Fibroblast of lung (primary cell): Measurements from ENCODE around the gene HMGXB4. TPM values are rescaled to one million over a fixed set of nuclear protein-coding genes. Genes with fewer than 3 reads are reported as not detected.

Source experiments
- DNase-seq, 2 donors: peaks; one replicate each; pipeline versions ENCODE4 v3.0.0 to v3.0.0-alpha.2; 2010; ENCODE audit warnings: low read depth in 2 of 2
- H2AFZ ChIP-seq: 2 replicates; pipeline ENCODE4 v1.5.1; 2012; ENCODE audit warnings: low read length, control low read depth, inconsistent platforms
- H3K27ac ChIP-seq: 2 replicates; pipeline ENCODE4 v1.5.1; 2011; ENCODE audit warnings: low read length, control low read depth; ENCODE audit not compliant: insufficient read depth
- H3K27me3 ChIP-seq: 2 replicates; pipeline ENCODE4 v1.5.1; 2011; ENCODE audit warnings: mild to moderate bottlenecking, low read length; ENCODE audit not compliant: control insufficient read depth, insufficient read depth
- H3K36me3 ChIP-seq: 2 replicates; pipeline ENCODE4 v1.5.1; 2011; ENCODE audit warnings: low read length; ENCODE audit not compliant: control insufficient read depth, insufficient read depth
- H3K4me1 ChIP-seq: 2 replicates; pipeline ENCODE4 v1.5.1; 2011; ENCODE audit warnings: low read length; ENCODE audit not compliant: control insufficient read depth, insufficient read depth; ENCODE audit errors: extremely low read depth
- H3K4me2 ChIP-seq: 2 replicates; pipeline ENCODE4 v1.5.1; 2011; ENCODE audit warnings: low read length, control low read depth; ENCODE audit not compliant: insufficient read depth; ENCODE audit errors: extremely low read depth
- H3K4me3 ChIP-seq, 4 experiments: fragments of 200-600 bp in 1 of 4; sonication (generic) in 1 of 4; replicated peaks in 1 of 4; 2 replicates each; pipeline ENCODE4 v1.5.1; 2011 to 2016; ENCODE audit warnings: low read length in 4 of 4, low read depth in 3 of 4, mild to moderate bottlenecking in 3 of 4, control low read depth in 2 of 4, inconsistent platforms in 1 of 4, mixed read lengths in 1 of 4; ENCODE audit not compliant: insufficient read depth in 1 of 4; ENCODE audit errors: control extremely low read depth in 1 of 4
- H3K79me2 ChIP-seq: 2 replicates; pipeline ENCODE4 v1.5.1; 2012; ENCODE audit warnings: mild to moderate bottlenecking, low read length, inconsistent platforms; ENCODE audit not compliant: control insufficient read depth, insufficient read depth
- H3K9ac ChIP-seq: 2 replicates; pipeline ENCODE4 v1.5.1; 2011; ENCODE audit warnings: mild to moderate bottlenecking, low read length, control low read depth; ENCODE audit not compliant: insufficient read depth
- H3K9me3 ChIP-seq: 2 replicates; pipeline ENCODE4 v1.5.1; 2012; ENCODE audit warnings: low read depth, low read length; ENCODE audit not compliant: control insufficient read depth, insufficient read depth
- H4K20me1 ChIP-seq: 2 replicates; pipeline ENCODE4 v1.5.1; 2011; ENCODE audit warnings: low read length; ENCODE audit not compliant: control insufficient read depth, insufficient read depth; ENCODE audit errors: extremely low read depth
- EZH2 ChIP-seq: IDR thresholded peaks from 2 replicates; pipeline ENCODE4 v1.5.1; 2012; ENCODE audit warnings: low read length, control low read depth, mild to moderate bottlenecking; ENCODE audit errors: missing control alignments
- polyA plus RNA-seq, 2 donors: library from polyadenylated mRNA; depleted of rRNA in 1 of 2; stranded (reverse) in 1 of 2; unstranded in 1 of 2; fragments of >200 nt; gene quantifications; 2 replicates each; pipeline ENCODE4 v1.2.1, GENCODE V29; 2011 to 2012; ENCODE audit warnings: missing spikeins in 1 of 2
- total RNA-seq: library from RNA; depleted of rRNA; stranded (reverse); fragments of >200 nt; gene quantifications from 2 replicates; pipeline ENCODE4 v1.2.1, GENCODE V29; 2014
- TF ChIP-seq, protein P1 (sequence below), 2 donors: IDR thresholded peaks in 1 of 2; conservative IDR thresholded peaks in 1 of 2; 1 replicate in 1 of 2; 2 replicates in 1 of 2; pipeline ENCODE4 v1.5.1; 2011 to 2012; ENCODE audit warnings: low read length in 2 of 2, control low read depth in 1 of 2, inconsistent platforms in 1 of 2, low read depth in 1 of 2, mild to moderate bottlenecking in 1 of 2

The HMGXB4 gene
- total and polyA plus RNA-seq, 2 donors (not counting 1 experiment from before 2014, with no cell fraction given), result 17.3 to 31.2 TPM

DNA sequence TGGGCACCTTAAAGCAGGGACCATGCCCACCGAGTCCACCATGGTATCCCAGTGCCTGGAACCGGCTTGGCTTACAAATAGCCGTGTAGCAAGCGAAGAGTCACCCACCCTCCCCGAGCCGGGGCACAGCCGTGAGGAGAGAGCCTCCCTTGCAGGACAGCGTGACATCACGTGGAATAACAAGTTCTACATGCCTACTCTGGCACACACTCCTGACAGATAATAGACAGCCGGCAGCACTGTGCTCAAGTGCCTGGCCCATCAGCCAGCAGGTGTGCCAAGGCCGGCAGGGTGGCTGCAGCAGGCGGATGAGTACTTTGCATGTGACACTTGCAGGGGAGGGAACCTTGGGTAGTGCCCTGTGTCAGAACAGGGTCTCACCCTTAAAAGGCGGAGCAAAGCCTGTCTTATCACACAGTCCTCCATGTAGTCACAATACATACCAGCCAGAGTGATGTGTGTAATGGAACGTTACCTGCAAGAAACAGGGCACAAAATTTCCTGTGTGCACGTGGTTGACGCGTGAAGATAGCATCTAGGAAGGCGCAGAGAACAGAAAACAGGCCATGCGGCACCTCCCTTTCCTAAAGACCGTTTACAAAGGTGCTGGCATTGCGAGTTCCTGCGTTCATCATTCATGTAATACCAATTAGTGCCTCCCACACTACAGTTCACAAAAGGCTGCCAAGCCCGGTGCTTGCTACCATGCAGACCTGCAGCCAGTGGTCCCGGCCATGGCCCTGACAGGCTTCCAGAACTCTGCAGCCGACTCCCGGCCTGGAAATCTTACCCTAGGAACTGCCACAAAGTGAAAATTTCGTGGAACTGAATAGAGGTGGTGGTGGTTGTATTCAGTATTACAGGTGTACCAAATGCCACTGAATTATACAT lies 58.8 kb downstream of the HMGXB4 start:
- no peak overlapping the region for H3K4me2 ChIP-seq
- no peak overlapping the region for H3K4me3 ChIP-seq
- no peaks in the 10 kb centered on the region for H3K9me3 ChIP-seq
- peaks cover 12% of the 10 kb centered on the region for H3K79me2 ChIP-seq
- peaks cover 21% of the 10 kb centered on the region for H3K4me1 ChIP-seq
- TF ChIP-seq, protein P1, sequence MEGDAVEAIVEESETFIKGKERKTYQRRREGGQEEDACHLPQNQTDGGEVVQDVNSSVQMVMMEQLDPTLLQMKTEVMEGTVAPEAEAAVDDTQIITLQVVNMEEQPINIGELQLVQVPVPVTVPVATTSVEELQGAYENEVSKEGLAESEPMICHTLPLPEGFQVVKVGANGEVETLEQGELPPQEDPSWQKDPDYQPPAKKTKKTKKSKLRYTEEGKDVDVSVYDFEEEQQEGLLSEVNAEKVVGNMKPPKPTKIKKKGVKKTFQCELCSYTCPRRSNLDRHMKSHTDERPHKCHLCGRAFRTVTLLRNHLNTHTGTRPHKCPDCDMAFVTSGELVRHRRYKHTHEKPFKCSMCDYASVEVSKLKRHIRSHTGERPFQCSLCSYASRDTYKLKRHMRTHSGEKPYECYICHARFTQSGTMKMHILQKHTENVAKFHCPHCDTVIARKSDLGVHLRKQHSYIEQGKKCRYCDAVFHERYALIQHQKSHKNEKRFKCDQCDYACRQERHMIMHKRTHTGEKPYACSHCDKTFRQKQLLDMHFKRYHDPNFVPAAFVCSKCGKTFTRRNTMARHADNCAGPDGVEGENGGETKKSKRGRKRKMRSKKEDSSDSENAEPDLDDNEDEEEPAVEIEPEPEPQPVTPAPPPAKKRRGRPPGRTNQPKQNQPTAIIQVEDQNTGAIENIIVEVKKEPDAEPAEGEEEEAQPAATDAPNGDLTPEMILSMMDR (conservative IDR thresholded peaks at IDR 0.05 in 1 of 2, IDR thresholded peaks at IDR 0.05 in 1 of 2; ENCODE audit: low read depth in 1 of 2, low read length in 2 of 2), result no peak
- no peak for TF ChIP-seq EZH2
- H3K27ac ChIP-seq, result no peak overlapping the region
- H3K27me3 ChIP-seq, result no peaks in the 10 kb centered on the region
- peaks cover 4% of the 10 kb centered on the region for H3K36me3 ChIP-seq
- no peak overlapping the region for H3K9ac ChIP-seq
- H4K20me1 ChIP-seq, result peaks cover 2% of the 10 kb centered on the region
- no peak for DNase-seq
- no peak overlapping the region for H2AFZ ChIP-seq

- no peaks in the 10 kb centered on the region for H3K9me3 ChIP-seq
- TF ChIP-seq EZH2, result no peak
- TF ChIP-seq, protein P1 (conservative IDR thresholded peaks at IDR 0.05 in 1 of 2, IDR thresholded peaks at IDR 0.05 in 1 of 2; ENCODE audit: low read depth in 1 of 2, low read length in 2 of 2), result no peak
- H3K4me1 ChIP-seq, result peaks cover 21% of the 10 kb centered on the region
- H3K4me3 ChIP-seq, result no peak overlapping the region
- no peak overlapping the region for H3K4me2 ChIP-seq
- H3K27me3 ChIP-seq, result no peaks in the 10 kb centered on the region
- no peak overlapping the region for H3K27ac ChIP-seq
- H4K20me1 ChIP-seq, result peaks cover 2% of the 10 kb centered on the region
- peaks cover 12% of the 10 kb centered on the region for H3K79me2 ChIP-seq
- no peak for DNase-seq
- H3K9ac ChIP-seq, result no peak overlapping the region
- H2AFZ ChIP-seq, result no peak overlapping the region
- peaks cover 4% of the 10 kb centered on the region for H3K36me3 ChIP-seq
Measured at GRCh38 chr22:35316751-35317150, 59.5 kb downstream of the HMGXB4 start.

GRCh38 chr22:35317680-35318290 lies 60.5 kb downstream of the HMGXB4 start:
- no peak overlapping the region for H3K9ac ChIP-seq
- H3K27me3 ChIP-seq, result no peaks in the 10 kb centered on the region
- TF ChIP-seq, protein P1 (conservative IDR thresholded peaks at IDR 0.05 in 1 of 2, IDR thresholded peaks at IDR 0.05 in 1 of 2; ENCODE audit: low read depth in 1 of 2, low read length in 2 of 2), result no peak
- TF ChIP-seq EZH2, result no peak
- H2AFZ ChIP-seq, result no peak overlapping the region
- H3K4me1 ChIP-seq, result peaks cover 14% of the 10 kb centered on the region
- no peak overlapping the region for H3K27ac ChIP-seq
- no peaks in the 10 kb centered on the region for H3K9me3 ChIP-seq
- peaks cover 4% of the 10 kb centered on the region for H3K36me3 ChIP-seq
- H4K20me1 ChIP-seq, result peaks cover 2% of the 10 kb centered on the region
- H3K4me3 ChIP-seq, result no peak overlapping the region
- DNase-seq, result no peak
- no peak overlapping the region for H3K4me2 ChIP-seq
- H3K79me2 ChIP-seq, result peaks cover 12% of the 10 kb centered on the region
